RWPE2 (cell line): ENCODE data around the gene XPO6.

Source experiments
- ATAC-seq: fragments of 200-7000 bp; cut with Tn5 transposase; 3 replicates; pipeline ENCODE4 v1.9.1; 2021; ENCODE audit warnings: low read depth
- DNase-seq: peaks from one replicate; pipeline ENCODE4 v3.0.0-alpha.2; 2020; ENCODE audit warnings: low spot score
- H3K27ac ChIP-seq: fragments of 450-650 bp; 2 replicates; pipeline ENCODE4 v1.5.1; 2017; ENCODE audit warnings: mild to moderate bottlenecking; ENCODE audit not compliant: poor library complexity, severe bottlenecking
- H3K27me3 ChIP-seq: fragments of 250-450 bp; sonication (Bioruptor Pico); 2 replicates; pipeline ENCODE4 v1.5.1; 2021; ENCODE audit warnings: mild to moderate bottlenecking, moderate library complexity; ENCODE audit not compliant: insufficient read depth, poor library complexity, severe bottlenecking
- H3K36me3 ChIP-seq: fragments of 250-450 bp; sonication (Bioruptor Pico); 2 replicates; pipeline ENCODE4 v1.5.1; 2020; ENCODE audit warnings: low read depth, mild to moderate bottlenecking, moderate library complexity
- H3K4me1 ChIP-seq: fragments of 250-450 bp; sonication (Bioruptor Pico); 2 replicates; pipeline ENCODE4 v1.5.1; 2021; ENCODE audit warnings: mild to moderate bottlenecking, moderate library complexity; ENCODE audit not compliant: insufficient read depth, poor library complexity, severe bottlenecking
- H3K4me3 ChIP-seq: fragments of 250-450 bp; sonication (Bioruptor Pico); 2 replicates; pipeline ENCODE4 v1.5.1; 2021; ENCODE audit warnings: mild to moderate bottlenecking, moderate library complexity; ENCODE audit not compliant: severe bottlenecking
- H3K9me3 ChIP-seq: fragments of 250-450 bp; sonication (Bioruptor Pico); 2 replicates; pipeline ENCODE4 v1.5.1; 2021; ENCODE audit warnings: mild to moderate bottlenecking, moderate library complexity; ENCODE audit not compliant: severe bottlenecking
- TF ChIP-seq, protein P1 (sequence below): fragments of 450-650 bp; IDR thresholded peaks from one replicate; pipeline ENCODE4 v1.5.1; 2017; ENCODE audit warnings: mild to moderate bottlenecking, moderate library complexity; ENCODE audit not compliant: poor library complexity, severe bottlenecking

The XPO6 gene

DNA sequence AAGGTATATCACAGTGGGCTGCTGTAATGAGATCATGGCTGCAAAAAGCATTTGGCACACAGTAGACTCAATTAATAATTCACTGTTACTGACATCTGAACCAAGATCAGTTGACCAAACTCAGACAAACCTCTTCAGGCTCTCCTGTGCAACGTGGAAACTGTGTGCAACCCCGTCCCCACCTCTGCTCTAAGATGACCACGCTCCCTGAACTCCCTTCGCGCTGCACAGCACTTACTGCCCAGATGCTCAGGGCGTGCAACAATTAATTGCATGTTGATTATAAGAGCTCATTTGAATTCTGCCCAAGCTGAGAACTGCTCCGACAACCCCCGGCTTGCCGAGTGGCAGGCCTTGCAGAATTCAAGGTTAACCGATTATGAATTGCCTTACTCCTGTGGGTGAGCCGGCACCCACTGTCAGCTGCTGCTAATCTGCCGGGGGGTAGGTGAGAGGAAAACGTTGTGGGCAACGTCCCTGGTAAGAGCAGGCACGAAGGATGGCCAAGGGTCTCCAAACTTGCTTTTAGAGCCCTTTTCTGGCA is 147.0 kb downstream of the XPO6 start:
- DNase-seq (no peak), ATAC-seq (no peak)
- TF ChIP-seq, protein P1, sequence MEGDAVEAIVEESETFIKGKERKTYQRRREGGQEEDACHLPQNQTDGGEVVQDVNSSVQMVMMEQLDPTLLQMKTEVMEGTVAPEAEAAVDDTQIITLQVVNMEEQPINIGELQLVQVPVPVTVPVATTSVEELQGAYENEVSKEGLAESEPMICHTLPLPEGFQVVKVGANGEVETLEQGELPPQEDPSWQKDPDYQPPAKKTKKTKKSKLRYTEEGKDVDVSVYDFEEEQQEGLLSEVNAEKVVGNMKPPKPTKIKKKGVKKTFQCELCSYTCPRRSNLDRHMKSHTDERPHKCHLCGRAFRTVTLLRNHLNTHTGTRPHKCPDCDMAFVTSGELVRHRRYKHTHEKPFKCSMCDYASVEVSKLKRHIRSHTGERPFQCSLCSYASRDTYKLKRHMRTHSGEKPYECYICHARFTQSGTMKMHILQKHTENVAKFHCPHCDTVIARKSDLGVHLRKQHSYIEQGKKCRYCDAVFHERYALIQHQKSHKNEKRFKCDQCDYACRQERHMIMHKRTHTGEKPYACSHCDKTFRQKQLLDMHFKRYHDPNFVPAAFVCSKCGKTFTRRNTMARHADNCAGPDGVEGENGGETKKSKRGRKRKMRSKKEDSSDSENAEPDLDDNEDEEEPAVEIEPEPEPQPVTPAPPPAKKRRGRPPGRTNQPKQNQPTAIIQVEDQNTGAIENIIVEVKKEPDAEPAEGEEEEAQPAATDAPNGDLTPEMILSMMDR = no peak
- H3K4me1 ChIP-seq = no peaks in the 10 kb centered on the region
- H3K36me3 ChIP-seq = no peaks in the 10 kb centered on the region
- H3K27ac ChIP-seq = no peak overlapping the region
- peaks cover 52% of the 10 kb centered on the region for H3K27me3 ChIP-seq
- no peak overlapping the region for H3K4me3 ChIP-seq
- no peaks in the 10 kb centered on the region for H3K9me3 ChIP-seq

DNA sequence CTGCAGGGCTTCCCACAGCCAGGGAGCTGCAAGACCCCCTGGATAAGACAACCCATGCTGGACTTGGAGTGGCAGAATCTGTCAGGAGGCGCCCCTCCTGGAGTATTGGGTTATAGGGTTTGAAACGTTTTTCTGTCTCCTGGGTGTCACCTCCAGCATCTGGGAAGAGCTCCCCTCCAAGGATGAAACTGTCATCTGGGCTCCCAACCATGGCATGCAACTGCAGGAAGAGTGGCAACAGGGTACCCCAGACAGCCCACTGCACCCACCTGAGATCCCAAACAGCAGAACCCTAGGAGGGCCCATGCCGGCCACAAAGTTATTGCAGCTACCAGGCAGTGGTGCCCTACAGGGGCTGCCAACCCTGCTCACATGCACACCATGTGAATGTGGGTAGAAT is 147.6 kb downstream of the XPO6 start:
- Histone ChIP-seq H3K27me3 (peaks cover 56% of the 10 kb centered on the region), H3K4me1 (no peaks in the 10 kb centered on the region), H3K4me3 (no peak overlapping the region), H3K36me3 (no peaks in the 10 kb centered on the region), H3K27ac (no peak overlapping the region), H3K9me3 (no peaks in the 10 kb centered on the region)
- DNase-seq = no peak
- TF ChIP-seq, protein P1 = no peak
- no peak for ATAC-seq

DNA sequence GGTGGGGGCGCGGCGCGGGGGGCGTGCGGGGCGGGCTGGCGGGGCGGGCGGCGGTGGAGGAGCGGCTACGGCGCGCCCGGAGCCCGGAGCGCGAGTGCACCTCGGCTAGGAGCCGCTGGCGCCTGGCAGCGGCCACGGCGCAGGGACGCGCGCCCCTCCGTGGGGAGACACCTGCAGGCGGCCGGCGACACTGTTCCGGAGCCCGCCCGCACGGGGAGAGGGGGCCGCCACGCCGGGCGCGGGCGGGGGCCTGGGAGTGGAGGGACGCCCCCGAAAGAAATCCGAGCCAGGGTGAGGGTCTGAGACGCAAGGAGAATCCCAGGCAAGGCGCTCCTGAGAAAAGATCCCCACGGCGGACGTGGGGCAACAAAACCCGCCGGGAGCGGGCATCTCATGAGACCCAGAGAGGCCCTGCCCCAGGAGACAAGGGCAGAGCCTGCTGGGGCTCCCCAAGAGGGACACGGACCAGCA is 148.1 kb downstream of the XPO6 start, which contains the start of gene GSG1L:
GSG1L (minus strand) TSS at position 124 of the 471 bp plus-strand sequence. CDS start 290 bp downstream, outside the sequence.
- H3K27me3 ChIP-seq = peaks cover 61% of the 10 kb centered on the region
- H3K36me3 ChIP-seq = no peaks in the 10 kb centered on the region
- H3K4me3 ChIP-seq = no peak within 1 kb of the TSS
- H3K9me3 ChIP-seq = no peaks in the 10 kb centered on the region
- no peak within 1 kb of the TSS for H3K27ac ChIP-seq
- ATAC-seq = no peak
- TF ChIP-seq, protein P1 = peak; percentile 12
- DNase-seq = no peak
- no peaks in the 10 kb centered on the region for H3K4me1 ChIP-seq

DNA sequence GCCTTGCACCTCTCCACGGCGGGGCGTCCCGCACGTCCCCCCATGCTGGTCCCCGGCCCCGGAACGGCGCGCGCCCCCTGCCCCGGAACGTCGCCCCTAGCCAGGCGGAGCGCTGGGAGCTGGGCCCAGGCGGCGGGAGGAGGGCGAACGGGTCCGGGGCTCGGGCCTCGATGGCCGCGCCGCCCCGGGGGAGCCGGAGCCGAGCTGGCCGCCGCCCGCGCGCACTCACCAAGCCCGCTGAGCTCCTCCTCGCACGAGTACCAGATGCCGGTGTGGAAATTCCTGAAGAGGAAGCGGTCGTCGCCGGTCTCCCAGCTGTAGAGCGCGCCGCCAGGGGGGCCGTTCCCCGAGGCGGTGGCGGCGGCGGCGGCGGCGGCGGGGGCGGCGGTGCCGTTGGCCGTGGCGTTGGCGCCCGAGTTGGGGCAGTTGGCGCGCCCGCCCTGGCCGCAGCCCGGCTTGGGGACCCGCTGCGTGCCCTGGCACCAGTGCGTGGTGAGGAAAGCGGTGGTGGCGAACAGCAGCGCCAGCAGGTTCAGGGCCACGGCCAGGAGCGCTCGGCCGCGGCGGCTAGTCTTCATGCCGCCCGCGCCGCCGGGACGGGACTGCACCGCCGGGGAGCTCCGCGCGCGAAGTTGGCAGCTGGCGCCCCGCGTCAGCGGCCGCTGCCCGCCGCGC is 148.8 kb downstream of the XPO6 start:
- no peak overlapping the region for H3K4me3 ChIP-seq

More for the DNA sequence above, 148.8 kb downstream of the XPO6 start:
- H3K9me3 ChIP-seq = no peaks in the 10 kb centered on the region
- H3K4me1 ChIP-seq = no peaks in the 10 kb centered on the region
- ATAC-seq (no peak), DNase-seq (no peak)
- TF ChIP-seq, protein P1 = no peak
- H3K27ac ChIP-seq = no peak overlapping the region
- no peaks in the 10 kb centered on the region for H3K36me3 ChIP-seq
- H3K27me3 ChIP-seq = peaks cover 61% of the 10 kb centered on the region
